Measurements from ENCODE around the gene SH3GLB2. TPM values are rescaled to one million over a fixed set of nuclear protein-coding genes. Genes with fewer than 3 reads are reported as not detected.

SH3GLB2 gene
- total and polyA plus RNA-seq, 2 donors from 2014 or later = 118 to 128 TPM

DNA sequence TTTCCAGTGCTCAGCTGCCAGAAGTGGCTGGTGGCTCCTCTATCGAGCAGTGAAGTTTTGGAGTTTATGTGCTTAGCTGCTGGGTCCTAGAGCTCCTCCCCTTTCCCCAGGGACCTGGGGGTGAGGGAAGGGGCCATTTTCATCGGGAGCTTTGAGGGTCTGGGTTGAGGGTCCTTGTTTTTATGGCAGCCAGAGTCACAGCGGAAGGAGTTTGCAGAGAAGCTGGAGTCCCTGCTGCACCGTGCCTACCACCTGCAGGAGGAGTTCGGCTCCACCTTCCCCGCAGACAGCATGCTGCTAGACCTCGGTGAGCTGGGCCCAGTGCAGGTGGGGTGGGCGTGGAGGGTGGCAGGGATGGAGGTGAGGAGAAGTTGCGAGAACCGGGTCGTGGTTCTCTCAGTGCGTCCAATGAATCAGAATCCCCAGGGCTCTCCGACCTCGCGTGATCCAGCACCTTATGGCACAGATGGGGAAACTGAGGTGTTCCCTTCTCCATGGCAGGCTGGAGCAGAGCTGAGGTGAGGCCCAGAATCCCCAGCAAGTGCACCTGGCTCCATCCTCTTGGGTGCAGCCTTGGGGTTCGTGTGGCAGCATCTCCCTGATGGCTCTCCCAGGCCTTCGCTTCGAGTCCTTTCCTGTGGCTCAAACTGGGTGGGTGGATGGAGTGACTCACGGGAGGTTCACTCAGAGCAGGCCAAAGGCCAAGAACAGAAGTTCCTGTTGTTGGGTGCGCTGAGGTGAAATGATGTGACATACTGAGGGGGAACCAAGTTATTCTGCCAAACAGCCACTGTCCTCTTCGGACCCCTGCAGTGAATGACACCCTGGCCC, 31.0 kb upstream of the SH3GLB2 start:
- intact Hi-C loops (cut with DNase I) = no loop called here
- Histone ChIP-seq H3K4me1 (ENCODE audit: control insufficient read depth in 2 of 3, insufficient read depth in 2 of 3, low read depth in 1 of 3, low read length in 3 of 3) (no peaks in the 10 kb centered on the region), H3K9ac (ENCODE audit: low read length in 3 of 3) (no peak overlapping the region), H3K36me3 (ENCODE audit: control insufficient read depth in 2 of 3, insufficient read depth in 3 of 3, low read length in 3 of 3) (peaks cover 0 to 17% (median 16%) of the 10 kb centered on the region in 3 donors), H3K27me3 (ENCODE audit: control insufficient read depth, insufficient read depth, low read length) (no peaks in the 10 kb centered on the region), H3K4me3 (ENCODE audit: low read length in 3 of 3) (no peak overlapping the region), H3K27ac (ENCODE audit: low read depth in 2 of 2, low read length in 2 of 2) (no peak overlapping the region), H3K9me3 (ENCODE audit: control insufficient read depth in 2 of 3, insufficient read depth in 1 of 3, low read length in 3 of 3) (no peaks in the 10 kb centered on the region)
- DNase-seq (no peak), FAIRE-seq (no peak)
- TF ChIP-seq CTCF (IDR thresholded peaks at IDR 0.05; ENCODE audit: borderline replicate concordance, extremely low read depth, insufficient read depth) = no peak

- no peaks in the 10 kb centered on the region for H3K9me3 ChIP-seq (ENCODE audit: control insufficient read depth in 2 of 3, insufficient read depth in 1 of 3, low read length in 3 of 3)
- FAIRE-seq = no peak
- H3K4me3 ChIP-seq (ENCODE audit: low read length in 3 of 3) = no peak overlapping the region
- H3K4me1 ChIP-seq (ENCODE audit: control insufficient read depth in 2 of 3, insufficient read depth in 2 of 3, low read depth in 1 of 3, low read length in 3 of 3) = peaks cover 0 to 2% (median 0%) of the 10 kb centered on the region in 3 donors
- no peaks in the 10 kb centered on the region for H3K27me3 ChIP-seq (ENCODE audit: control insufficient read depth, insufficient read depth, low read length)
- peaks cover 0 to 15% (median 15%) of the 10 kb centered on the region in 3 donors for H3K36me3 ChIP-seq (ENCODE audit: control insufficient read depth in 2 of 3, insufficient read depth in 3 of 3, low read length in 3 of 3)
- no peak for DNase-seq
- no peak for TF ChIP-seq CTCF (IDR thresholded peaks at IDR 0.05; ENCODE audit: borderline replicate concordance, extremely low read depth, insufficient read depth)
- H3K9ac ChIP-seq (ENCODE audit: low read length in 3 of 3) = no peak overlapping the region
- intact Hi-C loops (cut with DNase I) = no loop called here
- no peak overlapping the region for H3K27ac ChIP-seq (ENCODE audit: low read depth in 2 of 2, low read length in 2 of 2)
Measured at GRCh38 chr9:129054163-129054851, 26.2 kb upstream of the SH3GLB2 start.

DNA sequence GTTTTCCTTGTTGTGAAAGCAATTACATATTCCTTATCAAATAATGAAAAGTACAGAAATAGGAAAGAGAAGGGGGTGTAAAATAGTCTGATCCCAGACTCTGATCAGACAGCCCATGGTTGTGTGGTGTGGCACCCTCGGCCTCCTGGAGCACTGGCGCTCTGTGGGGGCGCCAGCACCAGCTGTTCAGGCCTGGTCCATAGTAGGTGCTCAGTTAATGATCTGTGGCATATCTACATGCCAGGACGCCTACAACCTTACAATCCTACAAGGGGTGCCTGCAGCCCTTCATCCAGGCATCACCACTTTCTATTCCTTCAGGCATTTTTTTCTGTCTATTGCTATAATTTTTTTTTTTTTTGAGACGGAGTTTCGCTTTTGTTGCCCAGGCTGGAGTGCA, 24.9 kb upstream of the SH3GLB2 start:
- no peak overlapping the region for H3K9ac ChIP-seq (ENCODE audit: low read length in 3 of 3)
- H3K9me3 ChIP-seq (ENCODE audit: control insufficient read depth in 2 of 3, insufficient read depth in 1 of 3, low read length in 3 of 3) = no peaks in the 10 kb centered on the region
- no peak for DNase-seq
- H3K4me1 ChIP-seq (ENCODE audit: control insufficient read depth in 2 of 3, insufficient read depth in 2 of 3, low read depth in 1 of 3, low read length in 3 of 3) = peaks cover 0 to 2% (median 0%) of the 10 kb centered on the region in 3 donors
- no peak overlapping the region for H3K27ac ChIP-seq (ENCODE audit: low read depth in 2 of 2, low read length in 2 of 2)
- FAIRE-seq = no peak
- no peak for TF ChIP-seq CTCF (IDR thresholded peaks at IDR 0.05; ENCODE audit: borderline replicate concordance, extremely low read depth, insufficient read depth)
- H3K27me3 ChIP-seq (ENCODE audit: control insufficient read depth, insufficient read depth, low read length) = no peaks in the 10 kb centered on the region
- intact Hi-C loops (cut with DNase I) = no loop called here
- no peak overlapping the region for H3K4me3 ChIP-seq (ENCODE audit: low read length in 3 of 3)
- H3K36me3 ChIP-seq (ENCODE audit: control insufficient read depth in 2 of 3, insufficient read depth in 3 of 3, low read length in 3 of 3) = peaks cover 0 to 20% (median 20%) of the 10 kb centered on the region in 3 donors

All from kidney (tissue), 14 donors.